PC-9 (cell line): ENCODE data around the gene IARS2. TPM values are rescaled to one million over a fixed set of nuclear protein-coding genes. Genes with fewer than 3 reads are reported as not detected.

ENCODE experiments used
- BruUV-seq: library from RNA; stranded (reverse); fragments of 400-500 nt; replicated peaks from 2 replicates; lab custom pipeline; 2021; lab: Mats Ljungman, UMichigan
- CTCF ChIA-PET: fragments of 300-600 bp; sonication (Branson Sonifier 250); formaldehyde crosslinking; loops from one replicate; lab custom pipeline; 2022; ENCODE audit warnings: antibody characterized with exemption; lab: Charles Lee
- POLR2A ChIA-PET: fragments of 300-600 bp; sonication (Branson Sonifier 250); formaldehyde crosslinking; loops from one replicate; lab custom pipeline; 2022; ENCODE audit warnings: antibody characterized with exemption; ENCODE audit not compliant: unreplicated experiment; lab: Charles Lee
- DNase-seq, 2 experiments: peaks; one replicate each; pipeline versions ENCODE4 v3.0.0 to v3.0.0-alpha.2; 2015 to 2022; ENCODE audit warnings: mixed read lengths in 1 of 2
- H2AFZ ChIP-seq: fragments of 200-600 bp; sonication (generic); 2 replicates; pipeline ENCODE4 v1.8.1; 2017; ENCODE audit warnings: antibody characterized with exemption
- H3F3A ChIP-seq: fragments of 200-600 bp; sonication (generic); 2 replicates; pipeline ENCODE4 v1.8.1; 2017; ENCODE audit warnings: antibody characterized with exemption, mild to moderate bottlenecking, low read depth; ENCODE audit not compliant: insufficient read depth
- H3K27ac ChIP-seq: fragments of 200-600 bp; sonication (generic); 2 replicates; pipeline ENCODE4 v1.6.1; 2016; ENCODE audit warnings: mixed run types
- H3K27me3 ChIP-seq: fragments of 200-600 bp; sonication (generic); 2 replicates; pipeline ENCODE4 v1.6.1; 2016; ENCODE audit warnings: low read depth, mixed run types; ENCODE audit not compliant: insufficient read depth
- H3K36me3 ChIP-seq: fragments of 200-600 bp; sonication (generic); 2 replicates; pipeline ENCODE4 v1.6.1; 2016; ENCODE audit warnings: low read depth, mixed run types
- H3K4me1 ChIP-seq: fragments of 200-600 bp; sonication (generic); replicated peaks from 2 replicates; pipeline ENCODE4 v1.6.1; 2016; ENCODE audit warnings: mixed run types; ENCODE audit not compliant: insufficient read depth
- H3K4me2 ChIP-seq: fragments of 200-600 bp; sonication (generic); 2 replicates; pipeline ENCODE4 v1.6.1; 2017; ENCODE audit warnings: mixed run types
- H3K4me3 ChIP-seq: fragments of 200-600 bp; sonication (generic); 2 replicates; pipeline ENCODE4 v1.6.1; 2016; ENCODE audit warnings: mixed run types
- H3K79me2 ChIP-seq: fragments of 200-600 bp; sonication (generic); 2 replicates; pipeline ENCODE4 v1.6.1; 2017; ENCODE audit warnings: low read depth, mixed run types
- H3K9me2 ChIP-seq: fragments of 200-600 bp; sonication (generic); 2 replicates; pipeline ENCODE4 v1.8.1; 2017; ENCODE audit warnings: mild to moderate bottlenecking; ENCODE audit not compliant: insufficient read depth
- H3K9me3 ChIP-seq: fragments of 200-600 bp; sonication (generic); 2 replicates; pipeline ENCODE4 v1.8.1; 2016; ENCODE audit warnings: low read depth; ENCODE audit not compliant: insufficient read depth
- H4K20me1 ChIP-seq: fragments of 200-600 bp; sonication (generic); 2 replicates; pipeline ENCODE4 v1.8.1; 2017; ENCODE audit not compliant: insufficient read depth
- CTCF ChIP-seq: fragments of 200-600 bp; sonication (generic); conservative IDR thresholded peaks from 2 replicates; pipeline ENCODE4 v1.6.1; 2017; ENCODE audit warnings: mixed run types, antibody characterized with exemption, mild to moderate bottlenecking, moderate library complexity
- EZH2 ChIP-seq: fragments of 200-600 bp; sonication (generic); IDR thresholded peaks from 2 replicates; pipeline ENCODE4 v1.8.0; 2017; ENCODE audit warnings: antibody characterized with exemption, low read depth
- intact Hi-C: fragments of 100-400 bp; cut with micrococcal nuclease; formaldehyde crosslinking; loops from one replicate; pipeline ENCODE4 v1.10.0; 2022; ENCODE audit not compliant: unreplicated experiment
- total RNA-seq: library from RNA; stranded (reverse); gene quantifications from 2 replicates; pipeline ENCODE4 v1.2.3, GENCODE V29; 2021

Gene IARS2
- total RNA-seq, 1 experiment from 2014 or later: 155 TPM

- H3F3A ChIP-seq: peaks cover 5% of the 10 kb centered on the region; the same call in 1 of the 2 replicates
- H3K9me2 ChIP-seq: no peaks in the 10 kb centered on the region
- no peak overlapping the region for H3K4me2 ChIP-seq
- H3K79me2 ChIP-seq: no peaks in the 10 kb centered on the region
- intact Hi-C loops: no loop called here
- H4K20me1 ChIP-seq: no peaks in the 10 kb centered on the region
- POLR2A ChIA-PET: no interaction called here
- BruUV-seq: no TSS peak
- no peak for DNase-seq
- H3K9me3 ChIP-seq: no peaks in the 10 kb centered on the region
- TF ChIP-seq EZH2: no peak
- no peak for TF ChIP-seq CTCF
- no peak overlapping the region for H2AFZ ChIP-seq
- H3K27ac ChIP-seq: no peak overlapping the region
- no peaks in the 10 kb centered on the region for H3K27me3 ChIP-seq
- CTCF ChIA-PET: no interaction called here
- no peak overlapping the region for H3K4me3 ChIP-seq
- H3K36me3 ChIP-seq: peaks cover 26% of the 10 kb centered on the region
- no peaks in the 10 kb centered on the region for H3K4me1 ChIP-seq
These were observed 77.0 kb downstream of the IARS2 start for GRCh38 chr1:220170836-220171526.

- intact Hi-C loops: no loop called here
- Histone ChIP-seq H3F3A (0 out of 2 replicates have a peak, but pooled peaks cover 5% of the 10 kb centered on the region), H3K27me3 (no peaks in the 10 kb centered on the region), H4K20me1 (no peaks in the 10 kb centered on the region), H3K4me2 (no peak overlapping the region), H3K79me2 (no peaks in the 10 kb centered on the region), H3K9me2 (no peaks in the 10 kb centered on the region), H2AFZ (no peak overlapping the region), H3K9me3 (no peaks in the 10 kb centered on the region), H3K36me3 (peaks cover 5% of the 10 kb centered on the region; the same call in 1 of the 2 replicates), H3K4me1 (no peaks in the 10 kb centered on the region), H3K4me3 (no peak overlapping the region), H3K27ac (no peak overlapping the region)
- no TSS peak for BruUV-seq
- ChIA-PET CTCF (no interaction called here), POLR2A (interaction anchor here (0.7 kb wide), 1 partner anchor 23 kb away, joined by 3 read pairs; no protein-coding TSS in a partner anchor)
- DNase-seq: no peak
- TF ChIP-seq CTCF: no peak
- TF ChIP-seq EZH2: no peak
These were observed 82.6 kb downstream of the IARS2 start for GRCh38 chr1:220176540-220176939.

- intact Hi-C loops: no loop called here
- H3K27me3 ChIP-seq: no peaks in the 10 kb centered on the region
- CTCF ChIA-PET: no interaction called here
These were observed 88.2 kb downstream of the IARS2 start for GRCh38 chr1:220182111-220182510.

More at GRCh38 chr1:220182111-220182510, 88.2 kb downstream of the IARS2 start:
- Histone ChIP-seq H3K9me3 (no peaks in the 10 kb centered on the region), H3F3A (peaks cover 9% of the 10 kb centered on the region; the same call in 1 of the 2 replicates), H3K4me1 (no peaks in the 10 kb centered on the region), H3K27ac (no peak overlapping the region), H3K4me2 (no peak overlapping the region), H4K20me1 (peaks cover 5% of the 10 kb centered on the region; the same call in 1 of the 2 replicates), H3K79me2 (no peaks in the 10 kb centered on the region), H3K4me3 (no peak overlapping the region), H3K9me2 (no peaks in the 10 kb centered on the region), H3K36me3 (peaks cover 12% of the 10 kb centered on the region), H2AFZ (no peak overlapping the region)
- no peak for DNase-seq
- no TSS peak for BruUV-seq
- POLR2A ChIA-PET: no interaction called here
- TF ChIP-seq CTCF (no peak), EZH2 (no peak)
